Stimulated activated CD8-positive, alpha-beta memory T cell treated with anti-CD3 and anti-CD28 coated beads, Interleukin-15, amount 100 ng/mL, for 24 hours (primary cell): ENCODE data around the gene RELN.

Source experiments
- DNase-seq: peaks from one replicate; pipeline ENCODE4 v3.0.0-alpha.2; 2020; ENCODE audit warnings: low read depth

The RELN gene

DNA sequence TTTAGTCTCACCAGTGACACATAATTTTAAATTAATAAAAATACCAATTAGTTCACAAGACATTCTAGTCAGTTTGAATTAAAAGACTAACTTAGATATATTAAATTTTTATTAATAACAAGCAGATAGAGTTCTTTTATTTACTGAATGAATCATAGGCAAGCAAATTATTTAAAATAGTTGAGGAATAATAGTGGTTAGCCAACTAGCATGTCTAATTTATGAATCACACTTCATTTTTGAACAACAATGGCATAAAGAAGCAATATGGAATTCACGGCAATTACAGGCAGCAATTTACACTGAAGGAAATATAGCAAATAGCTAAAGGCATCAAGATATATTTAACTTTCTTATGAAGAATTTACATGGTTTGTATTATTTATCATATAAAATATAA lies 356.5 kb downstream of the RELN start:
- no peak for DNase-seq

DNA sequence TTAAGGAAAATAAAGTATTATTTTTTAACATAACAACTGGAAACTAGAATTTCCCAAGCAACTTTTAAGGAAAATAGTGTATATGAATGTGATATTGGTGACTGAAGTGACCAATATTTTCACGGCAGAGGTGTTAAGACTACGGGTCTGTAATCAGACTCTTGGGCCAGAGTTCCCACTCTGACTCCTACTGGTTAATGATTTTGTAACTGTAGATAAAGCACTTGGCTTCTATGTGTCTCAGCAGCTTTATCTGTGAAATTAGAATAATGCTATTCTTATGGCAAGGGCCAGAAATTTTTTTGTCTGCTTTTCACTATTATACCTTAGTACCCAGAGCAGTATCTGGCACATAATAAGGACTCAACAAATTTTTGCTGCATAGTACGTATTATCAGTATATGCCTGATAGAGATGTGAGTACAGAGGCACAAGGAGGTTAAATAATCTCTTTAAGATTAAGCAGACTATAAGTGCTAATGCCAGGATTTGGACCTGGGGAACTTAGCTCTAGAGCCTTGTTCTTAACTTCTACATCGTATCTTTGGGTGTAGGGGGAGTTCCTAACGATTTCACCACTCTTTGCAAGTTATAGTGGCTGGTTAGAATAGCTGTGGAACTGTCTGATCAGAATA lies 357.3 kb downstream of the RELN start:
- DNase-seq, result no peak

DNA sequence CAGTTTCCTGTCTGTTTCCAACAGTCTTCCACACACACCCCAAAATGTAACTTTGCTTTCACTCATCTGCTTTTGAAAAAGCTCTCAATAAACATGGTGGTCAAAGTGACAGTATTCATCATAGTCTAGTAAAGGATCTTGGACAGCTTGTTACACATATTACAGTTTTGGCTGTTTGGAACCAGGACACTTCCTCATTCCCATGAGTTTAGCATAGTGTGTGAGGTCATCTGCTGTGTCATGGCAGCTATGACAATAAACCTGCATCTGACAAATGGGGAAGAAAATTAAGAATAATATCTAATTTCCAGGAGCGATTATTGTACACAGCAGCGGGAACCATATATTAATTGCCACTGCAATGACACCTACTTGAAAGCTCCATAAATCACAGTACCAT lies 359.1 kb downstream of the RELN start:
- no peak for DNase-seq

DNA sequence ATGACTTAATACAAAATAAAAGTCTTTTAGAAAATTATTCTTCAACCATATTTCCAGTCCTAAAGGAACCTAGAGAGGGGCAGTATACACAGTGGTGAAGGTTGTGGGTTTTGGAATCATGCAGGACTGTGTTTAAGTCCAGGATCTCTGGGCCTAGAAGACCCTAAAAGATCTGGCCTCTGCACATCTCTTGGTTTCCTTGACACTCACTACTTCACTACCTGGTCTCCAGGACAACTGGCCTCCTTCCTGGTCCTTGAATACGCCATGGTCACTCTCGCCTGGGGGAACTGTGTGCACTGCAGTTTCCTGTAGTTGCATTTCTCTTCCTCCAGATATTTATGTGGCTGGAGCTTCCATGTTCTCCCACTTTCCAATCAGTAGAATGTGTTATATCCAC lies 360.7 kb downstream of the RELN start:
- DNase-seq, result no peak

DNA sequence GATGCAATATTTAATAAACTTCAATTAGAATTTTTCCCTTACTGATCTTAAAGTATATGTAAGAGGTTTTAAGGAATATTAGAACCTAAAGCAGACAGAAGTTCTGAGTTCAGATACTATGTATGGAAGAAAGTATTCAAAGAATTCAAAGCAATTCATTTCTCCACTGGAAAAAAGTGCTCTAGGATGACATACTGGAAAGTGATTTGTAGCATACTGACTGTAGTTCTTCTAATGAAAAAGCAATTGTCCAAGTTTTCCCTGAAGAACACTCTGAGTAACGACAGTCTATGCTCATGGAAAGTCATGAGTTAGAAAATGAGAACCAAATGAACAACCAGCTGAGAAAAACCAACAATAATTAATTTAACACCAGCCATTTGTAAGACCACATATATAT lies 362.7 kb downstream of the RELN start:
- no peak for DNase-seq

DNA sequence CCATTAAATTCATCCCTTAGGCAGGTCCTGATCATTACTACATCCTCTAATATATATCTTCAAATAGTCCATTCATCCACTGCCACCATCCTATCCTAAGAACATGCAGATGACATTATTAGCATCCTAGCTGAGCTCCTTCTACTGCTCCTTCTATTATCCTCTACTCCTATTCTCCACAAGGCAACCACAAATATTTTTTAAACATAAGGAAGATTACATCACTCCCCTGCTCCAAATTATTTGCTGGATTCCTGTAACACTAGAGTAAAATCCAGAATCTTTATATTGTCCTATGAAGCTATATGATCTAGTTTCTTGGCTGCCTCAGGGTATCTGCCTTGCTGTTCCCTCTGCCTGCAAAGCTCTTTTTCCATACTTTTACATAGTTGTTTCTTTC lies 367.2 kb downstream of the RELN start:
- DNase-seq, result no peak

DNA sequence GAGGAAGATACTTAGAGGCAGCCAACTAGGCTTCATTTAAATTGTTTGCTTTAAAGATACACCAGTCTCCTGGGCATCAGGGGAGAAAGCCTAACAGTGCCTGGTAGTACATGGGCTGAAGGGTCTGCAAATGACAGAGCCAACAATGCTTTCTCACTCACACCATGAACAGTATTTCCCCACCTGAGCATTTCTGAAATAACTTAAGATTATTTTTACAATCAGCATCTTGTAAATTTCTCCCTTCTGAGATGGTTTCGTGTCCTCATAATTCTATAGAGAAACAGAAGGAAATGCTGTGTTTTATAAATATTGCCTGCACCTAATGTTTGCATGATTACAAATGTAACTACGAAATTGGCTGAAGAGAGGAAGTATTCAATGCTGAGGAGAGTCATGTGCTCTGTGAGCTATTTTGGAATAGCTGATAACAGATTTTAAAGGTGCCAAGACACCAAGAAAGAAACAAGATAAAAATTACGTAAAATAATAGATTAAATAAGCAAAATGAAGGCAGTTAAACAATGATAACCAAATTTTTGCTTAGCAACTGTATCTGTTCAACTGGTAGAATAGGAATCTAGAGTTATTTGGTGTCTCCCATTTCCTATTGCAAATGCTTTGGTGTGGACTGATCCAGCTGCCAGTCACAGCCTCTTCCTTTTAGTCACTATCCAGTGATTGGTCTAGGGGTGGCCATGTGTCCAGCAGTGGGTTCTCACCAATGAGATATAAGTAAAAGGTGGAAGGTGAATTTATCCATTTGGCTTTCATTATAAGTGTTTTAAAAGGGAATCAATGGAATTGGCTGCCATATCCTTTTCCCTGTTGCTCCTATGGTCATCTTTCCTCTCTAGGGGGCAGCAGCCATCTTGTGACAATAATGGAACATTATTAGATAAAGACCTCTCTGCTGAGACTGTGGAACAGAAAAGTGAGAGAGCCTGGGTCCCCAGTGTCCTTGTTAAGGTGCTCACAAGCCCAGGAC lies 375.5 kb downstream of the RELN start:
- no peak for DNase-seq

DNA sequence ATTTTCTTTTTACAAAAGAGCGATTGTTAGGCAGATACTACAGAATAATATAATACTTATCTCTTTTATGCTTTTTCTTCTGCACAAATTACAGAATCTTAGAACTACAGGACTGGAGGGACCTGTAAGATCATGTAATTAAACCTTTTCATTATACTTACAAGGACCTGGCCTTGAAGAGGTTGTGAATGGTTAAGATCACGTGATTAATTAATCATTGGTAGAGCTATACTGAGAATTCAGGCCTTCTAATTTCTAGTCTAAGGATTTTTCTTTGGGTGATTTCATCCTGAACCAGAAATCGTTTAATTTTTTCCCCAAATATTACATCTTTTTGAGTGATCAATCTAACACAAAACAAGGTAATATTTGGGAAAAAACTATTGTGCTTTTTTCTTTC lies 379.7 kb downstream of the RELN start:
- no peak for DNase-seq

DNA sequence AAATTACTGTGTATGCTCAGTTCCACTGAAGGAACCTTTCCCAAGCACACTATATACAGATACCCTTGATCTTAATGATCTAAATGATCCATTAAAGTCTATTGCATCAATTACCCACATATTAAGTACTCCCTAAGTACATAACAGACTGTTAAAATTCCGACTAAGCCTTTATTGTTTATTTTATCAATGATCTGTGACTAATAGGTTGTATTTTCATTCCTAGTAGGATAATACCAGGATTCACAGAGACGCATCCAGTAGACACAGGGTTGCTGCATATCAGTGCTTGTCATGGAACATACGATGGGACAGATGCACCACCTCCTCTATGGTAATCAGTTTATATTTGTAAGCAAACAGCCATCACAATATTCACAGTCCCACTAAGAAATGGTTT lies 383.8 kb downstream of the RELN start:
- DNase-seq, result no peak

DNA sequence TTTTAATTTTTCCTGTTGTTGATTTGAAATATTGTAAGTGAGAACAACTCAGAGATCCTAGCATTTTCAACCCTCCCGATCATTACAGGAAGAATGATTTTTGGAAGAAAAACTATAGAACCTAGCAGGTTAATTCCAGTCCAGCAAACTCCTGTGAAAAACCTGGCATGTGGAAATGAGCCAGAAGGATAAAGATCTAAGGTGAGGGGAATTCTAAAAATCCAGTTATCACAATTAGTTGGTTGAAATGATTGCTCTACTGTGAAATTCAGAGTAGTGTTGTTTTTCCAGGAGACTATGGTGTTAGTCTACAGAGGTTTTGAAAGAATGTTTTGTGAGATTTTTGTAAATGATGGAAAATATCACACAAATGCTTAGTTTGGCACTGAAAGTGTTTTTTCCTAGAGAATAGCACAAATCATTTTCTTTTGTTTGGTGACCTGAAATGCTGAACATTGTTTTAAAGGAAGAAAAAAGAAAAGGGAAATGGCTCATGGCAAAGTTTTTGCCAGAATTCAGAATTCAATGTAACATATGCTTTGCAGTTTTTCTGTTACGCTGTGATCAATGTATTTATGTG lies 391.0 kb downstream of the RELN start:
- DNase-seq, result no peak

DNA sequence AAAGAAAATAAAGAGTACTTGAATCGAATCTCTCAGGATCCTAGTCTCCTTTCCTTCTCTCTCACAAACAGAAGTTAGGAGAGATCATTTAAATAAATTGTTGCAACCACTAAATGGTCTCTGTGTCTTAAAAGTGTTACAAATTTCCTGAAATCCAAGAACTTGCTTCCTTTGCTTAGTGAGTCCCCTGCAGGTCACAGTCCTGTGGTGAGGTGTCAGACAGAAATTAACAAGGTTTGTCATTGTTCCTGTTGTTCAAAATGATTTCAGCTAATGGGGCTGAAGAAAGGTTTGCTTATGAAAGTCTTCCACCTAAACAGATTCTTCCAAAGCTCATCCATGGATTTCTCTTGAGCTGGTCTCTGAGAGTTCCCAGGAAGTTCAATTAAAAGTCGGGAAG lies 391.9 kb downstream of the RELN start:
- no peak for DNase-seq

DNA sequence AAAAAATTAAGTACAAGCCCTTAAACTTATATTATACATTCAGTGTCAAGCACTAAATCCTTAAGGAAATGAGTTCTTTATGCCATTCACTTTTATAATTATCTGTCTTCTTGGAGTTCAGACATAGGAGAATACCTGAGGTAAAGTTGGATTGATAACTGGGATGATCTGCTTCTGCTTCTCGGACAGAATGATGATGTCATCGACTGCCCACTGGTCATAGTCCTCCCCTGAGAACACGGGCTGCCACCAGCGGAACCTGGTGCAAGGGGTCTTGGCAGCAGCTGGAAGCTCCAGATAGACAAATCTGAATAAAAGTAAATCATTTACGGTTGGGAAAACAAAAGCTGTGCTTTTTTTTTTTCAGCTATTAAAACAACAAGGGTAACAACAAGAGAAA lies 395.3 kb downstream of the RELN start:
- no peak for DNase-seq

DNA sequence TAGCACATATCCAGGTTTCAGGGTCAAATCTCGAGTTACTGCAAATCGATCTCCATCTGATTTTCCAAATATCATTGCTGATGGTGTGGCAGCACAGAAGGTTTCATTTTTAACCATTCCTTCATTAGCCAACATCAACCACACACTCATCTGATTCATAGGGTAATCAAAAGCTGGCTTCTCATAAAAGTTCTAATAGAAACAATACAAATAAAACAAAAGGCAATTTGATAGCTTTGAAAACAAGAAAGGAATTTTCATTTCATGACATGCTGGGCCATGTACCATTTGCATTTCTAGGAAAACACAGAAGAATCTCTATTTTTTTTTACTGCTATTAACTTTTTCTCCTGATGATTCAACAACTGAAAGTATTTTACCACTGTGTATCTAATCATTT lies 395.8 kb downstream of the RELN start:
- DNase-seq, result no peak

DNA sequence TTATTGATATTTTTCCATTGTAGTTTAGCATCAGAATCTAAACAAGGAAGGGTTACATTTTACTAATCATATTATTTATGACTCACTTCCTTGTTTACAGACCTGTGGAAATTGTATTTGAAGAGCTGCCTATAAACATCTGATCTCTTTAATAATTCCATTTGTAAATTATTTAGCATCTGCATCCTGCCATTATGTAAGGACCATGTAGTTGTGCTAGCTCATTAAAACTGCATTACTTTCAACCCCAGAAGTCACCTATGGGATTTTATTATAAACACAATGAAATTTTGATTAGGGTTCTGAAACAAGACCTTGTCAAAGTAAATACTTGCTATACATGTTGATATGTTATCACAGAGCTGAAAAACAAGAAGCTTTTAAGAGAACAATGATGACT lies 396.6 kb downstream of the RELN start:
- DNase-seq, result no peak

DNA sequence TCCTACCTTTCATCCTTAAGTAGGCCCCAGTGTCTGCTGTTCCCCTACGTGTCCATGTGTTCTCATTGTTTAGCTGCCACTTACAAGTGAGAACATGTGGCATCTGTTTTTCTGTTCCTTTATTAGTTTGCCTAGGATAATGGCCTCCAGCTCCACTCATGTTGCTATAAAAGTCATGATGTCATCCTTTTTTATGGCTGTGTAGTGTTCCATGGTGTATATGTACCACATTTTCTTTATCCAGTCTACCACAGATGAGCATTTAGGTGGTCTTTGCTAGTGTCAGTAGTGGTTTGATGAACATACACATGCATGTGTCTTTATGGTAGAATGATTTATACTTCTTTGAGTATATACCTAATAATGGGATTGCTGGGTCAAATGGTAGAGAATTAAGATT lies 397.3 kb downstream of the RELN start:
- no peak for DNase-seq

DNA sequence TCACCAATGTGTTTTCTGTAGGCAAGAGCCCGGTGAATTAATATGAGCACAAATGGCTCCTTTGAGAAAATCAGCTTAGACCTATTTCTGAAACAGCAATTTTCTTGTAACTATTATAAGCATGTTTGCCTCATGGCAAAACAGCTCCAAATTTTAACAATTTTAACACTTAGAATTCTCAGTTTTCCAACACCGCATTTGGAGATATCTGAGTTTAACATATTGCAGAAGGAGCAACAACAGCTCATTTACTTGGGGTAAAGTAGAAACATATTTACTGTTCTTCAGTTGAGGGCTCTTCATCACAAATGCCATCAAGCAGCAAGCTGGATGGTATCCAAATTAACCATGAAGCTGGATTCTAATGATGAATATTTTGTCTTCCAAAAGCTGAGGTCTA lies 409.4 kb downstream of the RELN start:
- DNase-seq, result no peak

DNA sequence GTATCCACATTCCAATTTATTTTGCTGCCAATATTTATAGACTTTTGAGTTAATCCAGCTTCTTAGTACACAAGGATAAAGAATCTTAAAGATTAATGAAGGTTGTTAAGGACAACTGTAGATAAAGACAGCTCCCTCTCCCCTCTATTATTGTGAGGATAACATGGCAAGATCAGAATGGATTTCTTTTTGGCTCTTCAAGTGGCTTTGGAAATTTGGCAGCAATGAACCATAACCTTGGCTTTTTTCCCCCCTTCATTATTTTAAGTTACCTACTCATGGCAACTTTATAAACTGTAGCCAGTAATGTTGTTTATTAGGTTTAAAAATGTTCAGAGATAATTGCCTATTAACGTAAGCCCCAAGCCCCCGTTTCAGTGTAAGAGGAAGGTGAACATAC lies 412.4 kb downstream of the RELN start:
- no peak for DNase-seq

DNA sequence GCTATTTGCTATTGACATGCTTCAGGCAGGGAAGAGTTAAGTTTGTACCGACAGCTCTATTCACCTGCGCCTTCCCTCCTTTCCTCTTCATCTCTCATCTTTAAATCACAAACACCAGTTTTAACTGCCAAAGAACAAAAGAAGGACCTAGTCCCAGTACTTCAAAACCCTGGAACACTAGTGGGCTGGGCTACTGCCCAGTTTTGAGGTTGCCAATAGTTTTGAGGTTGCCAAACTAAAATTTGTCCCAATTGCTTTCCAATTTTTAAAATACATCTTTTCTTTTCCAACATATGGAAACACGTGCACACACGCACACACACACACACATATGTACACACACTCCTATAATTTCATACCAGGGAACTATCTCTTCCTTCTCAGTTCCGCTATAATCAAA lies 412.8 kb downstream of the RELN start:
- no peak for DNase-seq

DNA sequence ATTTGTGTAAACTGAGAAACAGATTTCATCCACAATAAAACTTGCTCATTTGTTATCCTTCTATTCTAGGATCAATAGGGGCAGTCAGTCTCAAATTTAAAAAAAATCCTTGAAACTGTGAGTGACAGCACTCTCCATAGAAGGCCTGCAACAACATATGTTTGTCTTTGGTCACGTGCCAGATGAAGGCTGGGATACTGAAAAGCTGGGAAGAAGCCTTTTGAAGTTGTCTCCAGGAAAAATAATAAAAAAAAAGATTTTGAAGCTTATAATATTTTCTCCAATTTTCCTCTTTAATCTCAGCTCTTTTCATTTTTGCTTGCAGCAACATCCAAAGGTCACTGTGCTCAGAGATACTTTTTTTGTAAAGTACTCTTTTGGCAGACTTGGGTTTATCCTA lies 414.9 kb downstream of the RELN start:
- no peak for DNase-seq

DNA sequence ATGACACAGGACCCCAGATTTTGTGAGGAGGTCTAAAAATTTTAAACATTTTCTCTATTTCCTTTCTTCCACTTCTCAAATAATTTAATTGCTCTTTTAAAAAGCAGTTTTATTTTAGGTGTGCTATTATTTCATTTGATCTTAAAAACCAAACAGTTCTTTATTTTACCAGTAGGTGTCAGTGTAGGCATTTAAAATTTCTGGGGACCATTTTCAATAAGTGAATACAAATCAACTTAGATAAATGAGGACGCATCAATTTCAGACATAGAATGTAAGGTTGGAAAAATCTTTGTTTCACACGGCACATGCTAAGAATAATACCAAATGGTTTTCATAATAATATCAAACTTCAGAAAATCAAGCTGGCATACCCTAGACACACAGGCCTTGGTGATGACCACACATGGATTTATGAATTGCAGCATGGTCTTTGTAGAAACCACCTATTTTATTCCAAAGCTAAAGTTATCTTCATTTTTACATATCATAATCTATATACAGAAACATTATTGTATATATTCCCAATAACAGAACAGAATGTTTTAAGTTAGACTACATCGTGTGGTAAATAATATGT lies 415.9 kb downstream of the RELN start:
- DNase-seq, result no peak

DNA sequence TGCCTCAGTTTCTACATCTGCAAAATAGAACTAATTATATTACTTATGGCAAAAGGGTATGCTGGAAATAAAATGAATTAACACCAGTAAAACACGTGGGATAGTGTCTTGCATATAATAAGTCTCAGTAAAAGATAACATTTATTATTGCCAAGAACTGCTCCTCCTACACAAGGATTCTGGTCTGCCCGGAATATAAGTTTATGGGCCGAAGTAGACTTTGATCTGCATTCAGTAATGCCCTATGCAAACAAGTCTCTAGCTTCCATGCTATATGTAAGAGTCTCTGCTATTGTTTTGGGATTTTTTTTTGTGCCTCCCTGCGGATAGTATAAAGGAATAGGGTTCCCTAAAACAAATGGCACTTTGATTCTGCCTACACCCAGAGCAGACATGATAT lies 417.9 kb downstream of the RELN start:
- DNase-seq, result no peak

DNA sequence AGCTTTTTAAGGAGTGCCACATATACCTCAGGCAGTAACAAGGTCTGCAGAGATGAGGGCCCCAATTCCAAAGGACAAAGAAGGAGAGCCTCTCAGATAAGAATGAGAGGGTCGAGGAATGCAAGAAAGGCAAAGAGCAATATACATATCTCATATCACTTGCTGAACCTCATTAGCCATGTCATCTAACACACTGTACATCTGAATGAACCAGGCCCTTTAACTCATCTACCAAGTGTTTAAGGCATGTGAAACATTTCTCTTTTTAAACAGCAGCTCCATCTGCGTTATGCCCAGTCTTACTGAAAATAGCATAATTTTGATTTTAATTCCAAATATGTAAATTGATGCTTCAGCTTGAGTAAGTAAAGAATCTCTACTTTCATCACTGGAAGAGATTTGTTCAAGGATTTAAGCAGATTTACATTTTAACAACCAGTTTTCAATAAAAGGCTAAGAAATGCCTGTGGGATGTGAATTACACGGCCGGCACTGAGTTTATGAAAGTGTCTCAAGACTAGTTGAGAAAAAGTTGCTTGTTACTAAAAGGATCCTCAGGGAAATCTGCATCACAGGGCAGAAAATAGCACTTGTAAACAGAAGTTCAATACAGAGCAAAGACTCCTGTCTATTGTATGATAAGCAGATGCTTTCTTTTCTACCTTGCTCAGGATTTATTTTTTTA lies 419.7 kb downstream of the RELN start:
- DNase-seq, result no peak
